H7 (cell line): ENCODE measurements around the gene PCSK6. TPM values are rescaled to one million over a fixed set of nuclear protein-coding genes. Genes with fewer than 3 reads are reported as not detected.
"Not testable (repeated sequence)": the region's sequence is repeated elsewhere in the genome, so short reads cannot be mapped to it uniquely, and the experiment has no call there.

Experiments
- DNase-seq: peaks from one replicate; pipeline ENCODE4 v3.0.0; 2012
- H3K27me3 ChIP-seq: 2 replicates; pipeline ENCODE4 v1.6.0; 2011; ENCODE audit warnings: mild to moderate bottlenecking, low read length; ENCODE audit not compliant: control insufficient read depth, insufficient read depth
- H3K36me3 ChIP-seq: replicated peaks from 2 replicates; pipeline ENCODE4 v1.5.1; 2011; ENCODE audit warnings: low read length; ENCODE audit not compliant: control insufficient read depth, insufficient read depth
- H3K4me3 ChIP-seq: 2 replicates; pipeline ENCODE4 v1.5.1; 2011; ENCODE audit warnings: low read depth, mild to moderate bottlenecking, control low read depth, low read length, moderate library complexity; ENCODE audit not compliant: insufficient read depth
- total RNA-seq: library from RNA; depleted of rRNA; stranded (reverse); fragments of >200 nt; shearing (Covaris generic); gene quantifications from 2 replicates; pipeline ENCODE4 v1.2.3, GENCODE V29; 2014

The PCSK6 gene
- total RNA-seq, 1 experiment from 2014 or later: 3.9 TPM

- no peak for DNase-seq
- H3K4me3 ChIP-seq: no peak overlapping the region
Measured at GRCh38 chr15:101458158-101458900, 31.2 kb downstream of the PCSK6 start.

DNA sequence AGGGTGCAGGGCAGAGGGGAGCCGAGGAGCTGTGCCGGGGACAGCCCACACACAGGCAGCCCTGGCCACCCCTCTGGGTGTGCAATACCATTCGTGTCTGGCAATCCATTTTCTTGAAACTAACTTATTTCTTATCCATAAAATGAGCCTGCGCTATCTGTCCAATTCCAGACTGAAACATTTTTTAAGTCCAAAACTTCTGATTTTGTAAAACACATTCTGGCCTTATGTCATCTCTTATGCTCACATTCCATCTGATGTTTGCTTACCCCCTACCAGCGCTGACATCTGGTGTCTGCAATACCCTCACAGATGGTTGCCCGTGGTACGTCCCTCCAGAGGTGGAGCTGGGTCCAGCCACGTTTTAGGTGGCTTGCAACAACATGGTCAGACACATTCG lies 31.8 kb downstream of the PCSK6 start:
- Histone ChIP-seq H3K4me3 (no peak overlapping the region), H3K27me3 (no peaks in the 10 kb centered on the region), H3K36me3 (no peaks in the 10 kb centered on the region)
- DNase-seq: no peak

More at GRCh38 chr15:101458158-101458900, 31.2 kb downstream of the PCSK6 start:
- no peaks in the 10 kb centered on the region for H3K36me3 ChIP-seq
- no peaks in the 10 kb centered on the region for H3K27me3 ChIP-seq

DNA sequence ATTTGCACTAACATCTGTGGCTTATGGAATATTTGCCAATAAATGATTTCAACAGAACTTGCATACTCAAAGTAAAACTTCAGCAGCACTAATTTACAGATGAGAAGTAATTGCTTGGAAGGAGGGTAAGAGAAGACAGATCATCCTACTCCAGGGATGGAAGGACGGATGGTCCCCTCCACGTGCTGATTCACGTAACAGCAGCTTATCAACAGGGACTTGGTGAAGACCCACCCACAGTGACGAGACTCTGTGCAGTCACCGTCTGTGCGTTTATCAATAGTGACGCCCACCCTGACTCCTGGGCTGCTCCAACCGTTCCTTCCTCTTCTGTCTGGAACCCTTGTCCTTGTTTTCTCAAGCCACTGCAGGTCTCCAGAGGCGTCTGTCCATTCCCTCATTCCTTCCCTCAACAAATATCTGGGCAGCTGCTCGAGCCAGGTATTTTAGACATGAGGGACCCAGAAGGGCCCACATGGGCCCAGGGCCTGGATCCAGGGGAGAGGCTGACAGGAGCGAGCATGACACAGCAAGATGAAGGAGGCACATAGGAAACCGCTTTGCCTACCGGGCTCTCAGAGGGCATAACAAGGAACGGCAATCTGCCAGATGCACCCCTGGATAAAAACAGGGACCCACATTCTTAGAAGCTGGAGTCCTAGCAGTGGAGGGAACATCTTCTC lies 33.3 kb downstream of the PCSK6 start:
- Histone ChIP-seq H3K4me3 (no peak overlapping the region), H3K36me3 (no peaks in the 10 kb centered on the region), H3K27me3 (no peaks in the 10 kb centered on the region)
- no peak for DNase-seq

DNA sequence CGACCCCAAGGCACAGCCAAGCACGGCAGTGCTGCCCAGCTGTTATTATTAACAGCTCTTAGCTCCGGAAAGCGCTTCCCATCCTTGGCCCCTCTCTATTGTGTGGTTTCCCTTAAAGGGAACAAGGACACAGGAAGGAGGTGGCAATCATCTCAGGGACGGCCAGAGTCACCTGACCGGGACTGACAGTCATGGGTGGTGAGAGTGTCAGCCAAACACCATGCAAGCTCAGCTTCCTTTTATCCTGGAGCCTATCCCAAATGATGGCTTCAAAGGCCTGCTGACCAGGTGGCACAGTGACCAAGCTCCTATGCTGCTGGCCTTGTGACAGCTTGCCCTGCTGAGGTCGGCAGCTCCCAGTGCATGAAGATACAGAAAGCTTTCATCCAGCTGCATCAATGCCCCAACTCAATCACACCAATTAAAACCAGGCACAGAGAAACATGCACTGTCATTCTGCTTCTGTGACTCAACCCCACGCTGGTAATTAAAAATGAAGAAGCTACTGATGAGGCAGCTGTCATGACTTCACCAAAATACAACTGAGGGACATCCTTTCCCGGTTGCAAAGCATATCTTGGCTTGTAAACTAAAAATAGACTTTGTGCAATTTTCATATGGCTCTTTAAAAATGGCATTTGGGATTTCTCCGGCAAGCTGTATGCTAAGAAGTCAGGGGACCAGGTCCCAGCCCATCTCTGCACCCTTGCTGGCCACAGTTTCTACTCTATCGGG lies 34.0 kb downstream of the PCSK6 start:
- no peak for DNase-seq
- no peaks in the 10 kb centered on the region for H3K36me3 ChIP-seq
- H3K27me3 ChIP-seq: no peaks in the 10 kb centered on the region
- no peak overlapping the region for H3K4me3 ChIP-seq

DNA sequence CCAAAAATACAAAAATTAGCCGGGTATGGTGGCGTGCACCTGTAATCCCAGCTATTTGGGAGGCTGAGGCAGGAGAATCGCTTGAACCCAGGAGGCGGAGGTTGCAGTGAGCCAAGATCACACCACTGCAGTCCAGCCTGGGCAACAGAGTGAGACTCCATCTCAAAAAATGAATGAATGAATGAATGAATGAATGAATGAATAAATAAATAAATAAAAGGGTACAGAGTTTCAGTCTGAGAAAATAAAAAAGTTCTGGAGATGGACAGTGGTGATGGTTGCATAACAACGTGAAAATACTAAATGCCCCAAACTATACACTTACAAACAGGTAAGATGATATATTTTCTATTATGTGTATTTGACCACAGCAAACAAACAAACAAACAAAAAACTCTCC lies 34.7 kb downstream of the PCSK6 start:
- not testable (repeated sequence) for H3K4me3 ChIP-seq, DNase-seq, H3K27me3 ChIP-seq, H3K36me3 ChIP-seq

DNA sequence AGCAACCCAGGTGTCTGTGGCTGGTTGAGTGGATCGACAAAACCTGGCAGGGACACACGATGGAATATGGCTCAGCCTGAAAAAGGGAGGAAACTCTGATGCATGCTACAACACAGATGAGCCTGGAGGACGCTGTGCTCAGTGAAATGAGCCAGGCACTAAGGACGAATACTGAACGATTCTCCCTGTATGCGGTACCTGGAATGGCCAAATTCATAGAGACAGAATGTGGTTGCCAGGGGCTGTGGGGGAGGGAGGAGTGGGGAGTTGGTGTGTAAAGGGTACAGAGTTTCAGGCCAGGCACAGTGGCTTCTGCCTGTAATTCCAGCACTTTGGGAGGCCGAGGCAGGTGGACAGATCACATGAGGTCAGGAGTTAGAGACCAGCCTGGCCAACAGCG lies 35.1 kb downstream of the PCSK6 start:
- Histone ChIP-seq H3K27me3 (no peaks in the 10 kb centered on the region), H3K4me3 (no peak overlapping the region), H3K36me3 (no peaks in the 10 kb centered on the region)
- DNase-seq: no peak

- H3K27me3 ChIP-seq: no peaks in the 10 kb centered on the region
- H3K36me3 ChIP-seq: no peaks in the 10 kb centered on the region
- H3K4me3 ChIP-seq: no peak overlapping the region
- DNase-seq: no peak
Measured at GRCh38 chr15:101453123-101454120, 36.1 kb downstream of the PCSK6 start.

DNA sequence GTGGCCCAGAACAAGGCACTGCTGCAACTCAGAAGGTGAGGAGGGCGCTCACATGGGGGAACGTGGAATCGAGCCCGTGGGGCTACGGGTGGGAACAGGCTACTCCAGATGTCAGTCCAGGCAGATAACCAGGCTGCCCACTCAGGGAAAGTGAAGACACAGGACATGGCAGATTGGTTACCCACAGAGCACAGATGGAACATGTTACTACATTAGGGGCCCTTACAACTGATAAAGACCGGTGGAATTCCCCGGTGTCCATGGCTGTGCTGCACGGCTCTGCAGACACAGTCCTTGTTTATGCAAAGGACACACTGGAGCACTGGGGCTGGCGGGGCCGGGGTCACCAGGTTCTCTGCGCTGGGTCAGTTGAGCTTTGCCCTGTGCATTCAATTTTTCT lies 36.9 kb downstream of the PCSK6 start:
- no peak for DNase-seq

GRCh38 chr15:101451846-101452245 lies 37.7 kb downstream of the PCSK6 start:
- no peak for DNase-seq
- Histone ChIP-seq H3K27me3 (no peaks in the 10 kb centered on the region), H3K4me3 (no peak overlapping the region), H3K36me3 (no peaks in the 10 kb centered on the region)

More for the DNA sequence above, 36.9 kb downstream of the PCSK6 start:
- no peak overlapping the region for H3K4me3 ChIP-seq
- H3K36me3 ChIP-seq: no peaks in the 10 kb centered on the region
- H3K27me3 ChIP-seq: no peaks in the 10 kb centered on the region

DNA sequence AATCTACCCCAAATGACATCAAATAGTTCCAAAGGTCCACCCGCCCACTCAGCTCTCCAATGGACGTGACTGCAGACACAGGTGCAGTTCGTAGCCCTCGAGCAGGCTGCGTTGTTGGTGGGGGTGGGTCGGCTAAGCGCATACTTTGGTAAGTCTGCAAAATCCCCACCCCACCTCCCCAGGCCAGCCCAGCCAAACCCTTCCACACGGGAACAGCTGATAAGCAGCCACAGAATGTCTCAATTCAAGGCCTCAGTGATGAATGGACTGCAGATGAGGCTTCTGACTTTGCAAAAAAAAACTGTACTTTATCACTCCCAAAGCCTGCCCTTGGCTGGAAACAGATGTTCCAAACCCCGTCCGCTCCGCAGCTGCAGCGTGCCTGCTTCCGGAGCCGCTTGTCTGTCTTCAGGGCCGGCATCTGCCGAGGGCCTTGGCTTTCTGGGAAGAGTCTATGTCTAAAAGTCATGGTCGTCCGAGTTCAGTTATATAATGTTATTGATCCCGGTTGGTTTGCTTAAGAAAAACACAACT lies 38.2 kb downstream of the PCSK6 start:
- DNase-seq: no peak
- Histone ChIP-seq H3K4me3 (no peak overlapping the region), H3K27me3 (no peaks in the 10 kb centered on the region), H3K36me3 (no peaks in the 10 kb centered on the region)

- no peaks in the 10 kb centered on the region for H3K27me3 ChIP-seq
- H3K36me3 ChIP-seq: no peaks in the 10 kb centered on the region
- no peak overlapping the region for H3K4me3 ChIP-seq
- DNase-seq: no peak
Measured at GRCh38 chr15:101450403-101451265, 38.9 kb downstream of the PCSK6 start.

- Histone ChIP-seq H3K4me3 (no peak overlapping the region), H3K36me3 (no peaks in the 10 kb centered on the region), H3K27me3 (no peaks in the 10 kb centered on the region)
- DNase-seq: no peak
Measured at GRCh38 chr15:101449471-101450402, 39.8 kb downstream of the PCSK6 start.
